Psoas muscle (tissue), 8 donors: ENCODE data around the gene COMMD9. TPM values are rescaled to one million over a fixed set of nuclear protein-coding genes. Genes with fewer than 3 reads are reported as not detected.

Experiments used
- ATAC-seq, 4 donors: fragments of 200-7000 bp; cut with Tn5 transposase; one replicate each; pipeline ENCODE4 v1.9.1; 2020; ENCODE audit warnings: moderate library complexity in 3 of 4, mild to moderate bottlenecking in 2 of 4
- DNase-seq, 2 donors: peaks; one replicate each; pipeline ENCODE4 v3.0.0-alpha.2; 2020
- H3K27ac ChIP-seq: fragments of 200-600 bp; one replicate; pipeline ENCODE4 v1.8.0; 2022
- H3K27me3 ChIP-seq, 3 donors: fragments of 200-600 bp in 1 of 3; one replicate each; pipeline versions ENCODE4 v1.6.1 to v1.8.0; 2013 to 2022; ENCODE audit warnings: low read length in 2 of 3, mild to moderate bottlenecking in 2 of 3, moderate library complexity in 1 of 3; ENCODE audit not compliant: insufficient read depth in 3 of 3
- H3K36me3 ChIP-seq, 2 donors: fragments of 200-600 bp in 1 of 2; one replicate each; pipeline versions ENCODE4 v1.6.1 to v1.8.0; 2013 to 2022; ENCODE audit warnings: low read depth in 1 of 2, mild to moderate bottlenecking in 1 of 2, moderate library complexity in 1 of 2; ENCODE audit not compliant: insufficient read depth in 1 of 2
- H3K4me1 ChIP-seq: fragments of 200-600 bp; one replicate; pipeline ENCODE4 v1.8.0; 2022
- H3K4me3 ChIP-seq: fragments of 200-600 bp; one replicate; pipeline ENCODE4 v1.8.0; 2022; ENCODE audit warnings: mild to moderate bottlenecking
- H3K9me3 ChIP-seq: fragments of 200-600 bp; one replicate; pipeline ENCODE4 v1.8.0; 2022
- WGBS, 3 donors: extraction: QIAGEN DNeasy Blood & Tissue Kit; methylation state at CpG; one replicate each; pipeline versions ENCODE4 v1.1.6 to v1.1.7; 2013; 5-methylcytosine and 5-hydroxymethylcytosine counted together
- intact Hi-C, 2 donors: fragments of 100-400 bp; cut with DNase I; formaldehyde crosslinking; loops; one replicate each; pipeline versions ENCODE4 v1.11.0 to v1.14.2; 2022
- polyA plus RNA-seq, 3 donors: library from polyadenylated mRNA; stranded (reverse); fragments of 200-250 nt; gene quantifications; one replicate each; pipeline ENCODE4 v1.2.3, GENCODE V29; 2013
- total RNA-seq, 4 donors: library from RNA; stranded (reverse); fragmentation: NEBNext Ultra II Directional in 2 of 4; extraction: Animal tissue kit (Norgen Biotek cat#: 25700) in 2 of 4; gene quantifications; one replicate each; pipeline versions ENCODE4 v1.2.1 to v1.2.4, GENCODE V29; 2021 to 2023
- TF ChIP-seq, protein P1 (sequence below): fragments of 200-600 bp; IDR thresholded peaks from one replicate; pipeline ENCODE4 v1.8.0; 2022; ENCODE audit warnings: antibody characterized with exemption
- donor health status: healthy with polysubstance abuse.
- donor health status: DM: no; HTN: no; CAD: no; lungs with moderate emphysema.
- donor health status: Bipolar disorder and iron deficiency.
- donor health status: healthy.
- donor health status: DM: yes; HTN: yes; CAD: no.
- donor health status: DM: no; HTN: no; CAD: no.
- donor health status: DM: no; HTN: no; CAD: no.
- donor health status: DM: yes; HTN: yes; CAD: no.

COMMD9 gene
- total and polyA plus RNA-seq, 7 donors: 52.1 to 79.6 (median 65.8) TPM

GRCh38 chr11:36304351-36304750, 15.1 kb upstream of the COMMD9 start:
- DNase-seq: no peak
- H3K27me3 ChIP-seq: no peaks in the 10 kb centered on the region
- WGBS, 3 donors: 77 to 88% (median 83%) methylated on average over 1 of the region's 1 CpG
- no peak overlapping the region for H3K27ac ChIP-seq
- TF ChIP-seq, protein P1, sequence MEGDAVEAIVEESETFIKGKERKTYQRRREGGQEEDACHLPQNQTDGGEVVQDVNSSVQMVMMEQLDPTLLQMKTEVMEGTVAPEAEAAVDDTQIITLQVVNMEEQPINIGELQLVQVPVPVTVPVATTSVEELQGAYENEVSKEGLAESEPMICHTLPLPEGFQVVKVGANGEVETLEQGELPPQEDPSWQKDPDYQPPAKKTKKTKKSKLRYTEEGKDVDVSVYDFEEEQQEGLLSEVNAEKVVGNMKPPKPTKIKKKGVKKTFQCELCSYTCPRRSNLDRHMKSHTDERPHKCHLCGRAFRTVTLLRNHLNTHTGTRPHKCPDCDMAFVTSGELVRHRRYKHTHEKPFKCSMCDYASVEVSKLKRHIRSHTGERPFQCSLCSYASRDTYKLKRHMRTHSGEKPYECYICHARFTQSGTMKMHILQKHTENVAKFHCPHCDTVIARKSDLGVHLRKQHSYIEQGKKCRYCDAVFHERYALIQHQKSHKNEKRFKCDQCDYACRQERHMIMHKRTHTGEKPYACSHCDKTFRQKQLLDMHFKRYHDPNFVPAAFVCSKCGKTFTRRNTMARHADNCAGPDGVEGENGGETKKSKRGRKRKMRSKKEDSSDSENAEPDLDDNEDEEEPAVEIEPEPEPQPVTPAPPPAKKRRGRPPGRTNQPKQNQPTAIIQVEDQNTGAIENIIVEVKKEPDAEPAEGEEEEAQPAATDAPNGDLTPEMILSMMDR: no peak
- no peaks in the 10 kb centered on the region for H3K9me3 ChIP-seq
- intact Hi-C loops: no loop called here
- H3K36me3 ChIP-seq: no peaks in the 10 kb centered on the region
- no peak overlapping the region for H3K4me3 ChIP-seq
- H3K4me1 ChIP-seq: no peaks in the 10 kb centered on the region
- no peak for ATAC-seq

DNA sequence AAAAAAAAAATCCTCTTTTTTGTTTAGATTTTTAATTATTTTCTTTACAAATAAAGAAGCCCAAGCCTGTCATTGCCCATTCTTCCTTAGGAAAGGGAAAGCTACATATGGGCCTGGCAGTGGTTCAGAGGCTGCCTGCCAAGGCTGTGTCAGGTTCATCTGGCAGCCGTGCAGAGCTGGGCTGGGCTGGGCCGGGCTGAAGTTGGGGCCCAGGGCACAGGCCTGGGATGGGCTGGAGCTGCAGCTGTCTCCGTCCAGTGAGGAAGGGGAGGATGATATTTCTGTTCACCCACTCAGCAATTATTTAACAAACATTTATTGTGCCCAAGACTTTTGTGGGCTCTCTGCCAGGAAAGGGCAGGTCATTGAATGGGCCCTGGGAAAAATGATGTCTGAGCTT, 11.4 kb upstream of the COMMD9 start:
- no peaks in the 10 kb centered on the region for H3K9me3 ChIP-seq
- intact Hi-C loops: no loop called here
- H3K4me3 ChIP-seq: no peak overlapping the region
- TF ChIP-seq, protein P1: no peak
- WGBS, 3 donors: 0 to 10% (median 5%) methylated on average over 3 of the region's 3 CpGs
- no peak overlapping the region for H3K27ac ChIP-seq
- H3K36me3 ChIP-seq: no peaks in the 10 kb centered on the region
- DNase-seq (peak in 1 of 2 donors; percentile 24), ATAC-seq (peak in 2 of 4 donors; percentile 63 to 77)
- H3K27me3 ChIP-seq: no peaks in the 10 kb centered on the region
- no peaks in the 10 kb centered on the region for H3K4me1 ChIP-seq

DNA sequence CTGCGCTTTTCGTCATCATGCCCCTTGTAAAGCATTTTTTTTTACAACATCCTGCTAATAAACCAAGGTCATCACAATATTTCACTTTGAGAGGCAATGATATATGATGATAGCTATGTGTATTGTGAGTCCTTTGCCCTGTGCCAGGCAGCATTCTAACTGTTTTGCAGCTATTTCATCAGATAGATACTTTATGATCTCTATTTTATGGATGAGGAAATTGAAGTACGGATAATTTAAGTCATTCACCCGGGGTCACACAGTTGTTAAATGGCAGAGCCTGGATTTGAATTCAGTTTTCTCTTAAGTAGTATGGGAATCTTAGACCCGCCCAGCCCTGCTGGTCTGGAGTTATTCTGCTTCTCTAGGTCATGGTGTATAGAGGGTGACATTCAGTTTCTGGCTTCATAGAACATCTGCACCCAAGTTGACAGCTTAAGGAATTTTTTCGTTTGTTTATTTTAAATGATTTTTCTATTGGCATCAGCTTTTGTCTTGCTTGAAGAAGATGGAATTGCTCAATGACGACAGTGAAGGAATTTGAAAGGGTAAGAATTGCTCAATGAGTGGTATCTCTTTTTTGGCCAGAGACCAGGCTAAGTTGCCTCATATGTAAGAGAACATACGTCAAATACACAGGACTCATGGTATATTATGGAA, 7.8 kb upstream of the COMMD9 start:
- WGBS, 3 donors: 84 to 88% (median 88%) methylated on average over 8 of the region's 8 CpGs
- no peaks in the 10 kb centered on the region for H3K36me3 ChIP-seq
- no peaks in the 10 kb centered on the region for H3K27me3 ChIP-seq
- H3K4me1 ChIP-seq: no peaks in the 10 kb centered on the region
- H3K4me3 ChIP-seq: no peak overlapping the region
- TF ChIP-seq, protein P1: no peak
- no peak for DNase-seq
- no peaks in the 10 kb centered on the region for H3K9me3 ChIP-seq
- intact Hi-C loops: no loop called here
- H3K27ac ChIP-seq: no peak overlapping the region
- ATAC-seq: no peak

DNA sequence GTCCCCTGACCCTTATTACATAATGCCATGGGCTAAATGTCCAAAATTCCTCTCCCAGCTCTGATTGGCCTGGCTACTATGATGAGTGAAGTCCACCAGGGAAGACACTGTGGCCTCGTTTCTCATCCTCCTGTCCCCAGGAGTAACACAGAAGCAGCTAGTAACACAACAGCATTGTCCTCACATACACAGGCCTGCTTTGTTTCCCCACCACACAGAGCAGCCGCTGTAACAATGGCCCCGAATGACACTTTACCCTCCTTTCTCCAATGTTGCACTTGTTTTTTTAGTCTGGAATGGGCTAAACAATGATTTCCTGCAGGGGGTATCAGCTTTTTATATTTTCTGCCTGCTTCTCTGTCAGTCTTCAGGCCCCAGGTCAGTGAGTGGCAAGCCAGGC, 6.7 kb upstream of the COMMD9 start, which contains the start of gene PRR5L:
Gene PRR5L, plus strand, starts transcription at position 363 of the 400 bp plus-strand sequence. CDS start 104,834 bp downstream, outside the sequence.
- TF ChIP-seq, protein P1: no peak
- no peak for ATAC-seq
- no peak for DNase-seq
- Histone ChIP-seq H3K4me1 (no peaks in the 10 kb centered on the region), H3K4me3 (no peak within 1 kb of the TSS), H3K27me3 (no peaks in the 10 kb centered on the region), H3K27ac (no peak within 1 kb of the TSS), H3K36me3 (no peaks in the 10 kb centered on the region), H3K9me3 (no peaks in the 10 kb centered on the region)
- 78 to 87% (median 87%) methylated on average over 3 of the region's 3 CpGs for WGBS, 3 donors
- intact Hi-C loops: no loop called here

DNA sequence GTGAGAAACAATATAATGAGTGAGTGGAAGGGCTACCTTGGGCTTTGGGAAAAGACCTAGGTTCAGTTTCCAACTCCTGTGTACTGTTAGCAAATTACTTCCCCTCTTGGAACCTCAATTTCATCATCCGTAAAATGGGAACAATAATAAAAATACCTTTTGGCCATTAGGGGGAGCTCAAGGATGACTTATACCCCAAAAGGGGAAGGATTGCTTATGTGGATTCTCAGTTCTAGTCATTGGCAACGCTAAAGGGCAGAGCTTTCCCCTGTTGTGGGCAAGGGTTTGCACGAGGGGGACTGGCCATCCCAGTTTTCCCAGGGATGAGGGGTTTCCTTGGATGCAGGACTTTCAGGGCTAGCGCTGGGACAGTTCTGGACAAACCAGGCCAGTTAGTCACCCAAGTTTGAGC, 3.1 kb upstream of the COMMD9 start:
- 29 to 42% (median 29%) methylated on average over 4 of the region's 4 CpGs for WGBS, 3 donors
- Histone ChIP-seq H3K27me3 (no peaks in the 10 kb centered on the region), H3K4me1 (peaks cover 18% of the 10 kb centered on the region), H3K9me3 (no peaks in the 10 kb centered on the region), H3K36me3 (no peaks in the 10 kb centered on the region), H3K4me3 (no peak overlapping the region), H3K27ac (no peak overlapping the region)
- intact Hi-C loops: loop anchor here (2.0 to 5.0 kb wide), 3 partner anchors 185 to 200 kb away; no protein-coding TSS in a partner anchor
- ATAC-seq (no peak), DNase-seq (no peak)
- TF ChIP-seq, protein P1: peak; percentile 51
